ENCODE results near the gene RAB3C.

The RAB3C gene

DNA sequence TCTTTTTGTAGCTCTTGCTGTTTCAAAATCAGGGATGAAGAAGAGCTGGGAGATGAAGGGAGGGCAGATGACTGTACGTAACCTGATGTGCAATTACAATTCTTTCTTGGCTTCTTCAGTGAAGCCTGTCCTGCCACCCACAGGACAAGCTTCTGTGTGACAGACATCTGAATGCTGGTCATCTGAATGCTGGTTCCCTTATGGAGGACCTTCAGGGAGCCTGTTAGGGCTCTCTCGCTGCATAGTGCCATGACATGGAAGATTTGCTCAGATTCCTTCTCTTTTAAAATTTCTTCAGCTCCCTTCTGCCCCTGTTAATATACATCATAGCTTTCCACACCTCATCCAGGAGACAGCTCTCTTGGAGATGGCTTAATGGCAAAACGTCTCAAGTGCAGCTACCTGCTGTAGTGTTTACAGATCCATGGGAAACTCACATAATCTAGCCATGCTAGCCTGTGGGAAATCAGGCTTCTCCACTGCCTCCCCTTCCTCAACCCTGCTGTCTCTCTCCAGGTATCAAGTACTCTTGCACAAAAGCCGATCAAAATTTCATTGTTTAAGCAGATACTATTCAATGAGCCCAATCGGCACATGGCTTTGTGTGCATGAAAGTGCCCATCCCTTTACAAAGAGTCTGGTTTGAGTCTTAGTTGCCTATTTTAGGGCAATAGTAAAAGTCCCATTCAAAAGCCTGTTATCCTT, 134.6 kb downstream of the RAB3C start:
- Histone ChIP-seq H3K4me1 (ENCODE audit: low read length) (no peaks in the 10 kb centered on the region), H3K27ac (ENCODE audit: low read length) (no peak overlapping the region), H3K4me3 (ENCODE audit: low read length) (no peak overlapping the region), H3F3A (ENCODE audit: insufficient read depth, low read length) (no peaks in the 10 kb centered on the region), H3K27me3 (replicated peaks; ENCODE audit: insufficient read depth, low read length) (no peaks in the 10 kb centered on the region), H2AFZ (ENCODE audit: low read length) (no peak overlapping the region), H3K9me2 (replicated peaks; ENCODE audit: insufficient read depth, low read length) (no peaks in the 10 kb centered on the region), H3K9ac (ENCODE audit: low read length) (no peak overlapping the region), H3K79me2 (ENCODE audit: low read length) (no peaks in the 10 kb centered on the region), H3K4me2 (ENCODE audit: low read depth, low read length) (no peak overlapping the region), H3K9me3 (replicated peaks; ENCODE audit: insufficient read depth, low read length) (no peaks in the 10 kb centered on the region), H4K20me1 (ENCODE audit: insufficient read depth, low read length) (no peaks in the 10 kb centered on the region), H3K36me3 (replicated peaks; ENCODE audit: insufficient read depth, low read length) (no peaks in the 10 kb centered on the region)
- no peak for TF ChIP-seq EZH2phosphoT487 (IDR thresholded peaks at IDR 0.05; ENCODE audit: low read length)
- DNase-seq, result no peak

DNA sequence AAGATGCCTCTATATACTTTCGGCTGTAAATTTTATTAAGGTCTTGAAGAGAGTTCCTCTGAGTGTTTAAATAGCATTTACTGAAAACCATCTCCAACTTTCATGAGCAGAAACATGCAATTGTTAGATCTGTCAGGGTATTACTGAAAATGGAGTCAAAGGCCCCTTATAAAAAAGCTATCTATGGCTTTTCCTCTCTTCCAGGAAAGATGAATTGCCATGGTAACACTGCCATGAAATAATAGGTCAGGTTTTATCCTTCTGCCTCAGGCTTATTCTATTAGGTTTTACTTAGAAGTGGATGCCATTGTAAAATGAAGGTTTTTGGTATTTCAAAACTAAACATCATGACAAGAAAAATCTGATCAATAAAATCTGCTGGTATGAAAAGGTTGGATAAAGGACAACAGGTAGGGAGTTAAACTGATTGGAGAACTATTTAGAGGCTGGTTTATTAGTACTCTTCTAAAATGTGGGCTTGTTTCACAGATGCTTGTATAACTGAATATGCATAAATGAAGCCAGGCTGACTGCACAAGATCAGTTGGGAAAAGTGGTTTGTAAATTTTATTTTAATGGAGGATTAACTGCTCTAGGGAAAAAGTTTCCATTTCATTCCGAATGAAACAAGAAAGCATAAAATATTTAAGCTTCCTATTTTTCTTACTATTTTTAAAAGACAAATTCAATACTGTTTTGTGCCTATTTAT, 135.5 kb downstream of the RAB3C start:
- Histone ChIP-seq H3K4me1 (ENCODE audit: low read length) (no peaks in the 10 kb centered on the region), H4K20me1 (ENCODE audit: insufficient read depth, low read length) (no peaks in the 10 kb centered on the region), H3K27me3 (replicated peaks; ENCODE audit: insufficient read depth, low read length) (no peaks in the 10 kb centered on the region), H3K36me3 (replicated peaks; ENCODE audit: insufficient read depth, low read length) (no peaks in the 10 kb centered on the region), H3F3A (ENCODE audit: insufficient read depth, low read length) (no peaks in the 10 kb centered on the region), H3K27ac (ENCODE audit: low read length) (no peak overlapping the region), H3K9ac (ENCODE audit: low read length) (no peak overlapping the region), H3K4me3 (ENCODE audit: low read length) (no peak overlapping the region), H3K9me2 (replicated peaks; ENCODE audit: insufficient read depth, low read length) (no peaks in the 10 kb centered on the region), H2AFZ (ENCODE audit: low read length) (no peak overlapping the region), H3K79me2 (ENCODE audit: low read length) (no peaks in the 10 kb centered on the region), H3K4me2 (ENCODE audit: low read depth, low read length) (no peak overlapping the region), H3K9me3 (replicated peaks; ENCODE audit: insufficient read depth, low read length) (no peaks in the 10 kb centered on the region)
- TF ChIP-seq, protein P1, sequence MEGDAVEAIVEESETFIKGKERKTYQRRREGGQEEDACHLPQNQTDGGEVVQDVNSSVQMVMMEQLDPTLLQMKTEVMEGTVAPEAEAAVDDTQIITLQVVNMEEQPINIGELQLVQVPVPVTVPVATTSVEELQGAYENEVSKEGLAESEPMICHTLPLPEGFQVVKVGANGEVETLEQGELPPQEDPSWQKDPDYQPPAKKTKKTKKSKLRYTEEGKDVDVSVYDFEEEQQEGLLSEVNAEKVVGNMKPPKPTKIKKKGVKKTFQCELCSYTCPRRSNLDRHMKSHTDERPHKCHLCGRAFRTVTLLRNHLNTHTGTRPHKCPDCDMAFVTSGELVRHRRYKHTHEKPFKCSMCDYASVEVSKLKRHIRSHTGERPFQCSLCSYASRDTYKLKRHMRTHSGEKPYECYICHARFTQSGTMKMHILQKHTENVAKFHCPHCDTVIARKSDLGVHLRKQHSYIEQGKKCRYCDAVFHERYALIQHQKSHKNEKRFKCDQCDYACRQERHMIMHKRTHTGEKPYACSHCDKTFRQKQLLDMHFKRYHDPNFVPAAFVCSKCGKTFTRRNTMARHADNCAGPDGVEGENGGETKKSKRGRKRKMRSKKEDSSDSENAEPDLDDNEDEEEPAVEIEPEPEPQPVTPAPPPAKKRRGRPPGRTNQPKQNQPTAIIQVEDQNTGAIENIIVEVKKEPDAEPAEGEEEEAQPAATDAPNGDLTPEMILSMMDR (IDR thresholded peaks at IDR 0.05; ENCODE audit: low read length), result no peak
- TF ChIP-seq EZH2phosphoT487 (IDR thresholded peaks at IDR 0.05; ENCODE audit: low read length), result no peak
- TF ChIP-seq EZH2 (optimal IDR thresholded peaks at IDR 0.05; ENCODE audit: low read depth, low read length), result no peak
- DNase-seq, result no peak

DNA sequence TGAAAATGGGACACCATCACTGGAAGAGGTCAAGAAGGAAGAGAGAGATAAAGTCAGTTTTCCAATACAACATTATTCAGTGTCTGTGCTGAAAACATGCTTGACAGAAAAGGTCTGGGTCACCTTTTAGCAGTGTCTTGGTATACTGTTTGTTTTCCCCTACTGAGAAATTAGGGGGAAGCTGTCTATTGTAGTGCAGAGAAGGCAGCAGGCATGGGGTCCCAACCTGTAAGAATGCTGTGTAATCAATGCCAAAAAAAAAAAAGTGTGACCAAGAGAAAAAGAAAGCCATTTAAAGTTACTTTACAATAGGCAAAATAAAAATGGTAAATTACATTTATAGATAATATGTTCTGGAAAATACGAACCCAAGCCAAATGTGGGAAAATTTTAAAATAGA, 139.3 kb downstream of the RAB3C start:
- Histone ChIP-seq H3K36me3 (replicated peaks; ENCODE audit: insufficient read depth, low read length) (no peaks in the 10 kb centered on the region), H3K9ac (ENCODE audit: low read length) (no peak overlapping the region), H3K27me3 (replicated peaks; ENCODE audit: insufficient read depth, low read length) (no peaks in the 10 kb centered on the region), H3K27ac (ENCODE audit: low read length) (no peak overlapping the region), H2AFZ (ENCODE audit: low read length) (no peak overlapping the region), H3K4me2 (ENCODE audit: low read depth, low read length) (no peak overlapping the region), H3K9me3 (replicated peaks; ENCODE audit: insufficient read depth, low read length) (no peaks in the 10 kb centered on the region), H3K4me3 (ENCODE audit: low read length) (no peak overlapping the region), H3K9me2 (replicated peaks; ENCODE audit: insufficient read depth, low read length) (no peaks in the 10 kb centered on the region), H3F3A (ENCODE audit: insufficient read depth, low read length) (no peaks in the 10 kb centered on the region), H4K20me1 (ENCODE audit: insufficient read depth, low read length) (no peaks in the 10 kb centered on the region), H3K4me1 (ENCODE audit: low read length) (no peaks in the 10 kb centered on the region), H3K79me2 (ENCODE audit: low read length) (no peaks in the 10 kb centered on the region)
- TF ChIP-seq EZH2 (optimal IDR thresholded peaks at IDR 0.05; ENCODE audit: low read depth, low read length) (no peak), EZH2phosphoT487 (IDR thresholded peaks at IDR 0.05; ENCODE audit: low read length) (no peak)
- TF ChIP-seq, protein P1 (IDR thresholded peaks at IDR 0.05; ENCODE audit: low read length), result no peak
- no peak for DNase-seq

DNA sequence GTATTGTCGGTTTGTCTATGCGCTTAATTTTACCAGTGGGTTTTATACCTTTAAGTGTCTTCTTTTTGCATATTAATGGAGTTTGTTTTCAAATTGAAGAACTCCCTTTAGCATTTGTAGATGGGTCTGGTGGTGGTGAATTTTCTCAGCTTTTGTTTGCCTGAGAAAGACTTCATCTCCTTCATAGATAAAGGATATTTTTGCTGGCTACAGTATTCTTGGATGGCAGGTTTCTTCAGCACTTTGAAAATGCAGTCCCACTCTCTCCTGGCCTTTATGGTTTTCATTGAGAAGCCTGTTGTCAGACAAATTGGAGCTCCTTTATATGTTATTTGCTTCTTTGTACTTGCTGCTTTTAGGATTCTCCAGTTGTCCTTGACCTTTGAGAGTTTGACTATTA, 142.1 kb downstream of the RAB3C start:
- Histone ChIP-seq H3K27ac (ENCODE audit: low read length) (no peak overlapping the region), H3K9me2 (replicated peaks; ENCODE audit: insufficient read depth, low read length) (no peaks in the 10 kb centered on the region), H3K4me2 (ENCODE audit: low read depth, low read length) (no peak overlapping the region), H3K9me3 (replicated peaks; ENCODE audit: insufficient read depth, low read length) (no peaks in the 10 kb centered on the region), H3K9ac (ENCODE audit: low read length) (no peak overlapping the region), H3K27me3 (replicated peaks; ENCODE audit: insufficient read depth, low read length) (no peaks in the 10 kb centered on the region), H3K4me1 (ENCODE audit: low read length) (no peaks in the 10 kb centered on the region), H3K36me3 (replicated peaks; ENCODE audit: insufficient read depth, low read length) (no peaks in the 10 kb centered on the region), H3K4me3 (ENCODE audit: low read length) (no peak overlapping the region), H3F3A (ENCODE audit: insufficient read depth, low read length) (no peaks in the 10 kb centered on the region), H3K79me2 (ENCODE audit: low read length) (no peaks in the 10 kb centered on the region), H4K20me1 (ENCODE audit: insufficient read depth, low read length) (no peaks in the 10 kb centered on the region), H2AFZ (ENCODE audit: low read length) (no peak overlapping the region)
- TF ChIP-seq, protein P1 (IDR thresholded peaks at IDR 0.05; ENCODE audit: low read length), result no peak
- TF ChIP-seq EZH2phosphoT487 (IDR thresholded peaks at IDR 0.05; ENCODE audit: low read length) (no peak), EZH2 (optimal IDR thresholded peaks at IDR 0.05; ENCODE audit: low read depth, low read length) (no peak)
- no peak for DNase-seq
